WTC11 (cell line): ENCODE results near the gene PRKCZ. TPM values are rescaled to one million over a fixed set of nuclear protein-coding genes. Genes with fewer than 3 reads are reported as not detected.
A peak's percentile ranks its signal among the peaks of the same experiment; 100 is the strongest.

Experiments
- ATAC-seq: fragments of 200-7000 bp; cut with Tn5 transposase; 2 replicates; pipeline ENCODE4 v1.10.0; 2021; ENCODE audit warnings: mild to moderate bottlenecking, moderate library complexity
- CTCF ChIA-PET: fragments of 300-600 bp; sonication (Branson Sonifier 250); formaldehyde crosslinking; loops from one replicate; lab custom pipeline; 2021; ENCODE audit warnings: antibody characterized with exemption; lab: Charles Lee
- POLR2A ChIA-PET: fragments of 350-600 bp; sonication (Branson Sonifier 250); formaldehyde crosslinking; loops from one replicate; lab custom pipeline; 2021; ENCODE audit warnings: antibody characterized with exemption; lab: Charles Lee
- DNase-seq: peaks from one replicate; pipeline ENCODE4 v3.0.0; 2021; ENCODE audit warnings: low spot score
- H3K27ac Mint-ChIP-seq: 2 replicates; pipeline ENCODE4 v1.8.0; 2021; ENCODE audit warnings: mixed read lengths
- H3K27me3 Mint-ChIP-seq: 2 replicates; pipeline ENCODE4 v1.8.0; 2021; ENCODE audit warnings: low read depth, mild to moderate bottlenecking, moderate library complexity, mixed read lengths
- H3K36me3 Mint-ChIP-seq: 2 replicates; pipeline ENCODE4 v1.8.0; 2021; ENCODE audit warnings: mixed read lengths
- H3K4me1 Mint-ChIP-seq: 2 replicates; pipeline ENCODE4 v1.8.0; 2022; ENCODE audit warnings: mixed read lengths
- H3K4me3 Mint-ChIP-seq: 2 replicates; pipeline ENCODE4 v1.8.0; 2021; ENCODE audit warnings: mild to moderate bottlenecking, moderate library complexity, mixed read lengths
- H3K9me3 Mint-ChIP-seq: 2 replicates; pipeline ENCODE4 v1.8.0; 2021; ENCODE audit warnings: mixed read lengths
- ARID4B ChIP-seq: sonication (generic); formaldehyde crosslinking; IDR thresholded peaks from 2 replicates; pipeline ENCODE4 v1.8.0; 2023; ENCODE audit warnings: missing genetic modification reagents, mild to moderate bottlenecking, borderline replicate concordance
- EMX1 ChIP-seq: fragments of 250-450 bp; sonication (Bioruptor Pico); IDR thresholded peaks from 2 replicates; pipeline ENCODE4 v1.8.0; 2021; ENCODE audit warnings: mild to moderate bottlenecking
- ESRRA ChIP-seq: sonication (generic); formaldehyde crosslinking; IDR thresholded peaks from 2 replicates; pipeline ENCODE4 v1.8.1; 2022; ENCODE audit warnings: mild to moderate bottlenecking, missing genetic modification reagents, borderline replicate concordance
- FOXJ3 ChIP-seq: sonication (generic); formaldehyde crosslinking; IDR thresholded peaks from 2 replicates; pipeline ENCODE4 v1.9.0; 2021; ENCODE audit warnings: missing genetic modification reagents, mild to moderate bottlenecking, borderline replicate concordance
- FOXP4 ChIP-seq: sonication (generic); formaldehyde crosslinking; IDR thresholded peaks from 2 replicates; pipeline ENCODE4 v1.8.0; 2022; ENCODE audit warnings: mild to moderate bottlenecking, missing genetic modification reagents
- GTF2I ChIP-seq: fragments of 250-450 bp; sonication (Bioruptor Pico); conservative IDR thresholded peaks from 2 replicates; pipeline ENCODE4 v1.4.0; 2021; ENCODE audit warnings: mild to moderate bottlenecking
- MYBL2 ChIP-seq: sonication (generic); formaldehyde crosslinking; IDR thresholded peaks from 2 replicates; pipeline ENCODE4 v1.8.1; 2023; ENCODE audit warnings: mild to moderate bottlenecking, moderate library complexity, missing genetic modification reagents
- RELA ChIP-seq: sonication (generic); formaldehyde crosslinking; IDR thresholded peaks from 2 replicates; pipeline ENCODE4 v1.8.1; 2022; ENCODE audit warnings: missing genetic modification reagents, mild to moderate bottlenecking, borderline replicate concordance
- SOX15 ChIP-seq: fragments of 250-450 bp; sonication (Bioruptor Pico); IDR thresholded peaks from 2 replicates; pipeline ENCODE4 v1.9.0; 2021; ENCODE audit warnings: mild to moderate bottlenecking
- TP53 ChIP-seq: sonication (generic); formaldehyde crosslinking; IDR thresholded peaks from 2 replicates; pipeline ENCODE4 v1.8.1; 2023; ENCODE audit warnings: mild to moderate bottlenecking, missing genetic modification reagents
- ZBTB21 ChIP-seq: sonication (generic); formaldehyde crosslinking; IDR thresholded peaks from 2 replicates; pipeline ENCODE4 v1.8.1; 2023; ENCODE audit warnings: mild to moderate bottlenecking, missing genetic modification reagents, borderline replicate concordance
- ZNF121 ChIP-seq: sonication (generic); formaldehyde crosslinking; IDR thresholded peaks from 2 replicates; pipeline ENCODE4 v1.8.0; 2023; ENCODE audit warnings: missing genetic modification reagents
- ZNF232 ChIP-seq: sonication (generic); formaldehyde crosslinking; IDR thresholded peaks from 2 replicates; pipeline ENCODE4 v1.8.0; 2022; ENCODE audit warnings: mild to moderate bottlenecking, missing genetic modification reagents
- ZNF416 ChIP-seq: fragments of 250-450 bp; sonication (Bioruptor Pico); IDR thresholded peaks from 2 replicates; pipeline ENCODE4 v1.9.0; 2021; ENCODE audit warnings: mild to moderate bottlenecking, inconsistent platforms
- ZNF671 ChIP-seq: fragments of 250-450 bp; sonication (Bioruptor Pico); IDR thresholded peaks from 2 replicates; pipeline ENCODE4 v1.8.0; 2021; ENCODE audit warnings: mild to moderate bottlenecking
- total RNA-seq: library from RNA; stranded (reverse); gene quantifications from 3 replicates; pipeline ENCODE4 v1.2.3, GENCODE V29; 2021
- TF ChIP-seq, protein P1 (sequence below): sonication (generic); formaldehyde crosslinking; IDR thresholded peaks from 2 replicates; pipeline ENCODE4 v1.8.1; 2022; ENCODE audit warnings: mild to moderate bottlenecking, moderate library complexity, missing genetic modification reagents
- TF ChIP-seq, protein P2 (sequence below): sonication (generic); formaldehyde crosslinking; IDR thresholded peaks from 2 replicates; pipeline ENCODE4 v1.8.1; 2023; ENCODE audit warnings: mild to moderate bottlenecking, moderate library complexity, missing genetic modification reagents

PRKCZ gene
- total RNA-seq, 1 experiment from 2014 or later = 52.5 TPM

GRCh38 chr1:2192031-2192995 lies 142.1 kb downstream of the PRKCZ start:
- Mint-ChIP-seq H3K4me1 (peaks cover 11% of the 10 kb centered on the region), H3K36me3 (peaks cover 2% of the 10 kb centered on the region; the same call in 1 of the 2 replicates), H3K4me3 (peak overlapping the region; percentile 46; the same call in 1 of the 2 replicates), H3K27ac (no peak overlapping the region; the same call in 1 of the 2 replicates), H3K9me3 (no peaks in the 10 kb centered on the region), H3K27me3 (no peaks in the 10 kb centered on the region)
- DNase-seq = no peak
- POLR2A ChIA-PET = interaction anchor here (0.8 kb wide), 1 partner anchor 193 kb away, joined by 3 read pairs; no protein-coding TSS in a partner anchor
- CTCF ChIA-PET = interaction anchor here (3.1 to 3.6 kb wide), 2 partner anchors 18 to 190 kb away, joined by 17 to 20 read pairs; no protein-coding TSS in a partner anchor
- ATAC-seq = no peak
- no peak for TF ChIP-seq ZBTB21

- H3K27ac Mint-ChIP-seq = no peak overlapping the region; the same call in 1 of the 2 replicates
- TF ChIP-seq FOXP4 (CRISPR knock-in tag) (0 out of 2 replicates have a peak, but pooled peaks have one; percentile 36), MYBL2 (CRISPR knock-in tag) (no peak), TP53 (CRISPR knock-in tag) (no peak)
- TF ChIP-seq, all 79 proteins: peak for 1
- Mint-ChIP-seq H3K27me3 (no peaks in the 10 kb centered on the region), H3K9me3 (no peaks in the 10 kb centered on the region), H3K4me1 (peaks cover 11% of the 10 kb centered on the region), H3K36me3 (peaks cover 2% of the 10 kb centered on the region; the same call in 1 of the 2 replicates), H3K4me3 (peak overlapping the region; percentile 74)
- no peak for DNase-seq
- ChIA-PET POLR2A (interaction anchor here (1.0 kb wide), 1 partner anchor 38 kb away, joined by 3 read pairs; no protein-coding TSS in a partner anchor), CTCF (interaction anchor here (0.6 to 3.6 kb wide), 5 partner anchors 19 to 1600 kb away, joined by 3 to 42 read pairs (median 17); no protein-coding TSS in a partner anchor)
- no peak for ATAC-seq
Measured at GRCh38 chr1:2193514-2194281, 143.5 kb downstream of the PRKCZ start.

GRCh38 chr1:2194319-2194897 lies 144.2 kb downstream of the PRKCZ start, which contains the start of gene FAAP20:
Gene FAAP20 (minus strand): TSS chr1:2194772. CDS start chr1:2194749, 23 bp downstream.
- H3K27ac Mint-ChIP-seq = peak within 1 kb of the TSS; percentile 80; the same call in 1 of the 2 replicates
- no peak for TF ChIP-seq EMX1
- no peak for TF ChIP-seq ZNF121
- no peak for TF ChIP-seq RELA (CRISPR knock-in tag)
- TF ChIP-seq ZNF671 = no peak
- TF ChIP-seq, protein P1, sequence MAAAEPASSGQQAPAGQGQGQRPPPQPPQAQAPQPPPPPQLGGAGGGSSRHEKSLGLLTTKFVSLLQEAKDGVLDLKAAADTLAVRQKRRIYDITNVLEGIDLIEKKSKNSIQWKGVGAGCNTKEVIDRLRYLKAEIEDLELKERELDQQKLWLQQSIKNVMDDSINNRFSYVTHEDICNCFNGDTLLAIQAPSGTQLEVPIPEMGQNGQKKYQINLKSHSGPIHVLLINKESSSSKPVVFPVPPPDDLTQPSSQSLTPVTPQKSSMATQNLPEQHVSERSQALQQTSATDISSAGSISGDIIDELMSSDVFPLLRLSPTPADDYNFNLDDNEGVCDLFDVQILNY (CRISPR knock-in tag) = no peak
- no peak for TF ChIP-seq ARID4B (CRISPR knock-in tag)
- TF ChIP-seq GTF2I (CRISPR knock-in tag) = no peak
- no peak for TF ChIP-seq ZNF232 (CRISPR knock-in tag)
- no peak for TF ChIP-seq SOX15 (CRISPR knock-in tag)
- TF ChIP-seq FOXJ3 = no peak
- no peak for TF ChIP-seq ZNF416 (CRISPR knock-in tag)
- TF ChIP-seq, protein P2, sequence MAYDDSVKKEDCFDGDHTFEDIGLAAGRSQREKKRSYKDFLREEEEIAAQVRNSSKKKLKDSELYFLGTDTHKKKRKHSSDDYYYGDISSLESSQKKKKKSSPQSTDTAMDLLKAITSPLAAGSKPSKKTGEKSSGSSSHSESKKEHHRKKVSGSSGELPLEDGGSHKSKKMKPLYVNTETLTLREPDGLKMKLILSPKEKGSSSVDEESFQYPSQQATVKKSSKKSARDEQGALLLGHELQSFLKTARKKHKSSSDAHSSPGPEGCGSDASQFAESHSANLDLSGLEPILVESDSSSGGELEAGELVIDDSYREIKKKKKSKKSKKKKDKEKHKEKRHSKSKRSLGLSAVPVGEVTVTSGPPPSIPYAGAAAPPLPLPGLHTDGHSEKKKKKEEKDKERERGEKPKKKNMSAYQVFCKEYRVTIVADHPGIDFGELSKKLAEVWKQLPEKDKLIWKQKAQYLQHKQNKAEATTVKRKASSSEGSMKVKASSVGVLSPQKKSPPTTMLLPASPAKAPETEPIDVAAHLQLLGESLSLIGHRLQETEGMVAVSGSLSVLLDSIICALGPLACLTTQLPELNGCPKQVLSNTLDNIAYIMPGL (CRISPR knock-in tag) = no peak
- no peak for TF ChIP-seq ESRRA (CRISPR knock-in tag)

More at GRCh38 chr1:2194319-2194897, 144.2 kb downstream of the PRKCZ start, which contains the start of gene FAAP20:
- peak within 1 kb of the TSS; percentile 79 for H3K4me3 Mint-ChIP-seq
- H3K27me3 Mint-ChIP-seq = no peaks in the 10 kb centered on the region; the same call in 1 of the 2 replicates
- ATAC-seq (peak; percentile 23), DNase-seq (peak; percentile 60)
- POLR2A ChIA-PET = interaction anchor here (0.7 to 2.1 kb wide), 6 partner anchors 10 to 187 kb away, joined by 3 to 6 read pairs (median 3); no protein-coding TSS in a partner anchor
- H3K36me3 Mint-ChIP-seq = peaks cover 2% of the 10 kb centered on the region; the same call in 1 of the 2 replicates
- H3K9me3 Mint-ChIP-seq = no peaks in the 10 kb centered on the region
- peaks cover 9% of the 10 kb centered on the region for H3K4me1 Mint-ChIP-seq
- CTCF ChIA-PET = interaction anchor here (0.6 to 3.6 kb wide), 60 partner anchors 9 to 1599 kb away, joined by 3 to 170 read pairs (median 5); partner anchors contain the start of genes MORN1, PANK4, PEX10 and RER1
